NCI-H2196 (cell line): ENCODE results near the gene INSR.
"Not testable (repeated sequence)": the region's sequence is repeated elsewhere in the genome, so short reads cannot be mapped to it uniquely, and the experiment has no call there.

Source experiments
- DNase-seq: peaks from one replicate; lab custom pipeline; 2025; ENCODE audit not compliant: unreplicated experiment; lab: John Stamatoyannopoulos, UW

Gene INSR

GRCh38 chr19:7258041-7258839 lies 36.0 kb downstream of the INSR start:
- DNase-seq: no peak

- DNase-seq: no peak
These were observed 36.8 kb downstream of the INSR start for GRCh38 chr19:7257148-7258040.

GRCh38 chr19:7255631-7256030 lies 38.6 kb downstream of the INSR start:
- DNase-seq: no peak

GRCh38 chr19:7255119-7255518 lies 39.1 kb downstream of the INSR start:
- no peak for DNase-seq

- no peak for DNase-seq
These were observed 39.6 kb downstream of the INSR start for GRCh38 chr19:7254590-7254989.

- no peak for DNase-seq
These were observed 41.9 kb downstream of the INSR start for GRCh38 chr19:7252364-7252763.

- no peak for DNase-seq
These were observed 42.7 kb downstream of the INSR start for GRCh38 chr19:7251494-7251893.

- DNase-seq: no peak
These were observed 43.3 kb downstream of the INSR start for GRCh38 chr19:7250951-7251350.

GRCh38 chr19:7250057-7250596 lies 44.1 kb downstream of the INSR start:
- no peak for DNase-seq

GRCh38 chr19:7247155-7247554 lies 47.1 kb downstream of the INSR start:
- no peak for DNase-seq

GRCh38 chr19:7246601-7247000 lies 47.6 kb downstream of the INSR start:
- DNase-seq: no peak

GRCh38 chr19:7242601-7243258 lies 51.5 kb downstream of the INSR start:
- DNase-seq: no peak

GRCh38 chr19:7238051-7238450 lies 56.2 kb downstream of the INSR start:
- no peak for DNase-seq

GRCh38 chr19:7236153-7236552 lies 58.1 kb downstream of the INSR start:
- no peak for DNase-seq

GRCh38 chr19:7230826-7231225 lies 63.4 kb downstream of the INSR start:
- DNase-seq: no peak

- no peak for DNase-seq
These were observed 64.5 kb downstream of the INSR start for GRCh38 chr19:7229735-7230134.

GRCh38 chr19:7228935-7229541 lies 65.2 kb downstream of the INSR start:
- DNase-seq: no peak

GRCh38 chr19:7227735-7228134 lies 66.5 kb downstream of the INSR start:
- DNase-seq: no peak

- DNase-seq: not testable (repeated sequence)
These were observed 67.1 kb downstream of the INSR start for GRCh38 chr19:7227149-7227548.

GRCh38 chr19:7226739-7227138 lies 67.5 kb downstream of the INSR start:
- DNase-seq: no peak

GRCh38 chr19:7225741-7226140 lies 68.5 kb downstream of the INSR start:
- no peak for DNase-seq
